Right hindlimb (tissue), 1 donor: ENCODE measurements around the gene DDX39A.
"Not testable (repeated sequence)": the region's sequence is repeated elsewhere in the genome, so short reads cannot be mapped to it uniquely, and the experiment has no call there.

Experiments used
- DNase-seq: peaks from one replicate; pipeline ENCODE4 v3.0.0-alpha.2; 2018

The DDX39A gene

GRCh38 chr19:14383661-14384555 is 35.2 kb downstream of the DDX39A start:
- DNase-seq = peak; percentile 64

GRCh38 chr19:14381689-14382474 is 37.3 kb downstream of the DDX39A start:
- no peak for DNase-seq

GRCh38 chr19:14379294-14380065 is 39.7 kb downstream of the DDX39A start:
- DNase-seq = no peak

GRCh38 chr19:14378890-14379289 is 40.3 kb downstream of the DDX39A start:
- no peak for DNase-seq

- no peak for DNase-seq
These were observed 41.2 kb downstream of the DDX39A start for GRCh38 chr19:14377883-14378328.

- DNase-seq = peak; percentile 82
These were observed 43.4 kb downstream of the DDX39A start for GRCh38 chr19:14375582-14376291.

GRCh38 chr19:14375055-14375581 is 44.0 kb downstream of the DDX39A start:
- peak; percentile 65 for DNase-seq

- DNase-seq = not testable (repeated sequence)
These were observed 44.8 kb downstream of the DDX39A start for GRCh38 chr19:14374313-14374712.

- DNase-seq = not testable (repeated sequence)
These were observed 46.6 kb downstream of the DDX39A start for GRCh38 chr19:14372384-14373077.

- no peak for DNase-seq
These were observed 47.8 kb downstream of the DDX39A start for GRCh38 chr19:14371301-14371821.

GRCh38 chr19:14370940-14371280 is 48.2 kb downstream of the DDX39A start:
- DNase-seq = no peak

GRCh38 chr19:14370169-14370939 is 48.8 kb downstream of the DDX39A start:
- no peak for DNase-seq

GRCh38 chr19:14369399-14370168 is 49.6 kb downstream of the DDX39A start:
- DNase-seq = peak; percentile 70

- no peak for DNase-seq
These were observed 51.1 kb downstream of the DDX39A start for GRCh38 chr19:14368011-14368513.

GRCh38 chr19:14367016-14367415 is 52.1 kb downstream of the DDX39A start:
- no peak for DNase-seq

- DNase-seq = peak; percentile 76
These were observed 52.6 kb downstream of the DDX39A start for GRCh38 chr19:14366529-14366928.

- not testable (repeated sequence) for DNase-seq
These were observed 55.1 kb downstream of the DDX39A start for GRCh38 chr19:14364098-14364443.

GRCh38 chr19:14363183-14364097 is 55.7 kb downstream of the DDX39A start:
- peak; percentile 81 for DNase-seq
